GM12872 (cell line): ENCODE results near the gene METRNL.

Source experiments
- CTCF ChIP-seq: IDR thresholded peaks from 3 replicates; pipeline ENCODE4 v1.5.1; 2011; ENCODE audit warnings: low read depth, mild to moderate bottlenecking, low read length, moderate library complexity; ENCODE audit not compliant: insufficient read depth

METRNL gene

GRCh38 chr17:83072600-83073358 is 6.6 kb upstream of the METRNL start:
- TF ChIP-seq CTCF: no peak

GRCh38 chr17:83073389-83074063 is 5.9 kb upstream of the METRNL start:
- TF ChIP-seq CTCF: no peak

- no peak for TF ChIP-seq CTCF
These were observed 4.8 kb upstream of the METRNL start for GRCh38 chr17:83074486-83075223.

GRCh38 chr17:83075270-83075880 is 4.0 kb upstream of the METRNL start:
- no peak for TF ChIP-seq CTCF

- TF ChIP-seq CTCF: no peak
These were observed 2.5 kb upstream of the METRNL start for GRCh38 chr17:83076938-83077337.

- no peak for TF ChIP-seq CTCF
These were observed 2.0 kb upstream of the METRNL start for GRCh38 chr17:83077411-83077810.

- no peak for TF ChIP-seq CTCF
These were observed 1.5 kb upstream of the METRNL start for GRCh38 chr17:83077939-83078338.
